ENCODE measurements around the gene SLC30A7.

Gene SLC30A7

DNA sequence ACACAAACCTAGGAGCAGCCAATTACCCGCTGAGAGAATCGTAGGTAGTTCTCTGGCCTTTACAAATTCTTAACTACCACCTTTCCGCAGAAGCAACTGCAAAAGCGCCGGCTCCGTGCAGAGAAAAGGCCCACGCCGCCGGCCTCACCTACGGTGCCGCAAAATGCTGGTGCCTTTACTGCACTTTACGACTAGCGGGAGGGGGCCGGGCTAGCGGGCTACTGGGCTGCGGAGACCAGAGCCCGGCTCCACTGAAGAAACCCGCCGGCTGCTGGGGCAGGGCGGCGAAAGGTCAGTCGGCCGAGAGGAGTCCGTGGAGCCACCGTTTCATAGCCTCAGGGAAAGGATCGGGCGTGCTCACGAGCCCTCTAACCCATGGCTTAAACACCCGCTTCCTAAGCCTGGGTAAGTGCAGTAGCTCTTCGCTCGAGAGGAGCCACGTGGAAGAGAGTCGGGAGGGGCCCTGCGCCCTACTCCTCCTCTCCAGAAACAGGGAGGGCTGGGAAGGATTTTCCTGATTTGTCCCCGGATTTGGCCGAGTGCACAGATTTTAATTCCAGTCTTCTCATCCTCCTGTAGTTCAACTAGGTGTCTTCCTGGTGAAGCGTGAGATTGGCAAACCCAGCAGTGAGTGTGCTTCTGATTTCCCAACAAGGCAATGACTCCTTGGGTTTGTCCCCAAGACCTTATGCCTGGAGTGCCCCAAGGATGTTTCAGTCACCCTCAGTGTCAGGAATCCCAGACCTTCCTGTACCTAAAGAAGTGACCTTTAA is 130.0 kb downstream of the SLC30A7 start, which contains the start of gene DPH5:
Gene DPH5, minus strand, starts transcription at position 128 of the 773 bp plus-strand sequence. CDS start 341 bp downstream, outside the sequence.
- peak; percentile 68 for DNase-seq (ENCODE audit: low read depth, low spot score)

DNA sequence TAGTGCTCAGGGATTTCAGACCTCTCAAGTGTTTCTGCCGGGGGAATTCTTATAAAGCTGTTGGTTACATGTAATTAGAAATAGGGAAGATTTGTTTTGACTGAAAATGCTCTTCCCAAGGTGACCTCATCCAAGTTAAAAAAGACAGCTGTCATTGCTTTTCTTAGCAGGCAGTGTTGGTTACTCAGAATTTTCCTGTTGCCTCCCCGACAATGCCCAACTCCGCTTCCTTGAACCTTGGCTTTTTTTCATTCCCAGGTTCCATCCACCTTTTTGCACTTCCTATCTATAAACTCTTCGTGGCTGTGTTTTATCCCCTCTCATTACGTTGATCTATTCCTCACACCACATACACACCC is 130.5 kb downstream of the SLC30A7 start:
- DNase-seq (ENCODE audit: low read depth, low spot score), result no peak

DNA sequence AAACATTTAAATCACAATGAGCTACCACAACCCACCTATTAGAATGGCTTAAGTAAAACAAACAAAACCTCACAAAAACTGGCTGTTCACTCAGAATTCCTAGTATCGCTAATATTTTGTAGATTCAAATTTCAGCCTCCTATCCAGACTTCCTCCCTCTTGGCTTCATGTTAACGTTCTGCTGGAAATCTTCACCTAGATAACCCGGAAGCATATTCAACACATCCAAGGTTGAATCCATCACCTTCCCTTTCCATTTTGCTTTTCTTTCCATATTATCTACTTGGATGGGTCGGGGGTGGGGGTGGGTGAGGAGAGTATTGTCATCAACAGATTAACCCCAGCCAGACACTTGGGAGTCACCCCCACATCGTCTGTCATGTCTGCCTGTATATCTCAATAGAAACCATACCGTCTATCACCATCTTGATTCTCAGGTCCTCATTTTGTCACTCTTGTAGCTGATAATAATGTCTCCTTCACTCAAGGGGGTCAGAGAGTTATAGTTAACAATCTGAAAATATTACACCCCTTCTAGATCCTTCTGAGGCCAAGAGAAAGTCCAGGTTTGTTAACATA is 131.4 kb downstream of the SLC30A7 start:
- DNase-seq (ENCODE audit: low read depth, low spot score), result no peak

DNA sequence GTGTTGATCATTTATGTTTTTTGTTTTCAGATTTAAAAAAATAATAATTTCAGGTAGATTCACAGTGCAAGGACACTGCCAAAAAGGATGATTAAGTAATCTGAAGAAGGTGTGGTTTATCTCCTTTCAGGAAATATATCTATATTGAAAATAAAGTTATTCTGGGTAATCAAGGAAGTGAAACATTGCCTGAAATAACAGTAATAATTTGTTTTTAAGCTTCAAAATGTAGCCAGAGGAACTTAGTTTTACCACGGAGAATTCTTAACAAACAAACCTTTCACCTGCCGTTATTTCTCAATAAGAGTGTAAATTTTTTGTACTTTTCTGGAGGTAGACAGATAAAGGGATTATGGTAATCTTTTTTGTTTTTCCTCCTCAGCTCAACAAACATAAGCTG is 132.6 kb downstream of the SLC30A7 start:
- DNase-seq (ENCODE audit: low read depth, low spot score), result no peak

DNA sequence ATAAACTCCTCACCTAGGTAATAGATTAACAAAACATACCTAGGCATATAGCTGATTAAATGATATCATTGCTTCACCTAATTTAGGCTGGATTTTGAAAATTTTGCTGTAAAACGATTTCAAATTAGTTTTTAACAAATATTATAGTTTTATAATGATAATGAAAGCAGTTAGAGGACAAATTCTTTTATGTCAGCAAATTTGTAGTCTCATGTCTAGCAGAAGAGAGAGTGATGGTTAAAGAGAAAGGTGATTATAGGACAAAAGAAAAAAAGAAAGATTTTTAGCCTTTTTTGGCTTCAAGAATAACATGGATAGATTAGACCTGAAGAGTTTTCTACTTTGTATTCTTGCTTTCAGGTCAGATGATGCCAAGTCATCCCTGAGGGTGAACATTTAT is 133.3 kb downstream of the SLC30A7 start:
- no peak for DNase-seq (ENCODE audit: low read depth, low spot score)

DNA sequence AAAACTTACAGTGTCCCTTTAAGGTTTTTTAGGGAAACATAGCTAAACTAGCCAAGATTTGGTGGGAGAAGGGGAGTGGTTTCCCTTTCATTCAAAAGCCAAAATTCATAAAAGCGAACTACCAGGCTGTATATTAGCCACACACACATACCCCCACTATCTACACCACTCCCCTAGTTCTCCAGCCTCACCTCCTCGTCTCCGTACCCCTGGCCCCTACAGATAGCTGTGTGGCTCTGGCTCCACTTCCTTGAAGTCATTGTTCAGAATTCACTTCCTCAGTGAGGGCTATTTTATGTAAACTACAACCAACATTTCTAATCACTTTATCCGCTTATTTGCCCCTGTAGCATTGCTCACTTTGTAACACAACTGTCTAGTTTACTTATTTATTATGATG is 135.0 kb downstream of the SLC30A7 start:
- no peak for DNase-seq (ENCODE audit: low read depth, low spot score)

Data from brain pericyte (primary cell).